GM12878 (cell line): ENCODE measurements around the gene STEAP2. TPM values are rescaled to one million over a fixed set of nuclear protein-coding genes. Genes with fewer than 3 reads are reported as not detected.

Source experiments
- DPF2 ChIP-seq: fragments of 450-650 bp; IDR thresholded peaks from 2 replicates; pipeline ENCODE4 v1.6.1; 2017; ENCODE audit warnings: mild to moderate bottlenecking
- EED ChIP-seq: sonication (generic); IDR thresholded peaks from 2 replicates; pipeline ENCODE4 v1.6.1; 2016; ENCODE audit warnings: antibody characterized with exemption, low read depth
- ETV6 ChIP-seq, 2 experiments: fragments of 450-650 bp in 1 of 2; IDR thresholded peaks in 1 of 2; conservative IDR thresholded peaks in 1 of 2; 2 replicates each; pipeline ENCODE4 v1.6.1; 2014; ENCODE audit warnings: antibody characterized with exemption in 1 of 2, borderline replicate concordance in 1 of 2, low read depth in 1 of 2, mild to moderate bottlenecking in 1 of 2, moderate library complexity in 1 of 2
- JUND ChIP-seq: IDR thresholded peaks from 2 replicates; pipeline ENCODE4 v1.6.1; 2012; ENCODE audit warnings: low read depth, mild to moderate bottlenecking, low read length, improper control_type of control experiment, moderate library complexity
- KDM1A ChIP-seq: fragments of 200-600 bp; sonication (generic); IDR thresholded peaks from 2 replicates; pipeline ENCODE4 v1.6.1; 2016; ENCODE audit warnings: borderline replicate concordance
- NBN ChIP-seq: fragments of 450-650 bp; IDR thresholded peaks from 2 replicates; pipeline ENCODE4 v1.6.1; 2016
- NR2C1 ChIP-seq: fragments of 450-650 bp; IDR thresholded peaks from 2 replicates; pipeline ENCODE4 v1.6.1; 2017; ENCODE audit warnings: antibody characterized with exemption, mild to moderate bottlenecking, moderate library complexity
- NR2F1 ChIP-seq: fragments of 450-650 bp; conservative IDR thresholded peaks from 2 replicates; pipeline ENCODE4 v1.6.1; 2017; ENCODE audit warnings: mild to moderate bottlenecking
- PAX5 ChIP-seq: IDR thresholded peaks from 2 replicates; pipeline ENCODE4 v1.6.1; 2011; ENCODE audit warnings: low read depth, low read length, borderline replicate concordance
- RB1 ChIP-seq: fragments of 450-650 bp; formaldehyde crosslinking; IDR thresholded peaks from 2 replicates; pipeline ENCODE4 v1.6.1; 2017; ENCODE audit warnings: mild to moderate bottlenecking, borderline replicate concordance
- RFX5 ChIP-seq: IDR thresholded peaks from 2 replicates; pipeline ENCODE4 v1.6.1; 2011; ENCODE audit warnings: low read depth, low read length, improper control_type of control experiment
- SMAD5 ChIP-seq: IDR thresholded peaks from 2 replicates; pipeline ENCODE4 v1.6.1; 2016; ENCODE audit warnings: antibody characterized with exemption, low read depth
- SRF ChIP-seq, 2 experiments: IDR thresholded peaks; 2 replicates each; pipeline ENCODE4 v1.6.1; 2011; ENCODE audit warnings: low read depth in 2 of 2, low read length in 2 of 2, mild to moderate bottlenecking in 1 of 2, moderate library complexity in 1 of 2
- SUZ12 ChIP-seq: fragments of 200-600 bp; sonication (generic); IDR thresholded peaks from one replicate; pipeline ENCODE4 v1.6.1; 2018; ENCODE audit warnings: antibody characterized with exemption, mild to moderate bottlenecking; ENCODE audit not compliant: unreplicated experiment
- TARDBP ChIP-seq: IDR thresholded peaks from 2 replicates; pipeline ENCODE4 v1.6.1; 2016; ENCODE audit warnings: borderline replicate concordance
- ZNF384 ChIP-seq: IDR thresholded peaks from 2 replicates; pipeline ENCODE4 v1.6.1; 2012; ENCODE audit warnings: low read depth, mild to moderate bottlenecking, low read length, improper control_type of control experiment, borderline replicate concordance
- polyA plus RNA-seq, 11 experiments: library from polyadenylated mRNA; depleted of rRNA in 4 of 11; unstranded in 6 of 11; stranded (reverse) in 5 of 11; fragments of >200 nt; fragmentation: Nextera tagmentation in 4 of 11; fragmentation: Illumina TruSeq in 1 of 11; extraction: Ambion mirVana in 4 of 11; extraction: Trizol in 1 of 11; gene quantifications; 1 replicate in 1 of 11; 2 replicates in 10 of 11; pipeline versions ENCODE4 v1.2.1 to v1.2.3, GENCODE V29; 2011 to 2016; ENCODE audit warnings: inconsistent platforms in 2 of 11, missing spikeins in 2 of 11, low read depth in 1 of 11
- total RNA-seq, 4 experiments: library from RNA; depleted of rRNA in 3 of 4; stranded (reverse); fragments of >200 nt in 3 of 4; fragmentation: Illumina TruSeq in 1 of 4; extraction: Trizol in 1 of 4; gene quantifications; 2 replicates each; pipeline versions ENCODE4 v1.2.1 to v1.2.3, GENCODE V29; 2013 to 2021
- TF ChIP-seq, protein P1 (sequence below): IDR thresholded peaks from 2 replicates; pipeline ENCODE4 v1.6.1; 2011; ENCODE audit warnings: borderline replicate concordance, low read depth, mild to moderate bottlenecking, moderate library complexity, low read length; ENCODE audit not compliant: insufficient read depth, poor library complexity, severe bottlenecking
- TF ChIP-seq, protein P2 (sequence below): fragments of 450-650 bp; IDR thresholded peaks from 2 replicates; pipeline ENCODE4 v1.6.1; 2017; ENCODE audit warnings: low read depth, mild to moderate bottlenecking, moderate library complexity
- TF ChIP-seq, protein P3 (sequence below): fragments of 450-650 bp; IDR thresholded peaks from 2 replicates; pipeline ENCODE4 v1.6.1; 2014; ENCODE audit warnings: mild to moderate bottlenecking
- TF ChIP-seq, protein P4 (sequence below): fragments of 450-650 bp; IDR thresholded peaks from 2 replicates; pipeline ENCODE4 v1.6.1; 2017; ENCODE audit warnings: mild to moderate bottlenecking, low read depth, inconsistent platforms; ENCODE audit not compliant: poor library complexity, severe bottlenecking
- TF ChIP-seq, protein P5 (sequence below): fragments of 450-650 bp; IDR thresholded peaks from 2 replicates; pipeline ENCODE4 v1.6.1; 2017; ENCODE audit warnings: antibody characterized with exemption, mild to moderate bottlenecking, moderate library complexity

STEAP2 gene
- total and polyA plus RNA-seq, 10 of the 15 experiments (the other 5 are each of a cell fraction or from before 2014, with no cell fraction given): 0.64 to 17.6 (median 1.8) TPM

DNA sequence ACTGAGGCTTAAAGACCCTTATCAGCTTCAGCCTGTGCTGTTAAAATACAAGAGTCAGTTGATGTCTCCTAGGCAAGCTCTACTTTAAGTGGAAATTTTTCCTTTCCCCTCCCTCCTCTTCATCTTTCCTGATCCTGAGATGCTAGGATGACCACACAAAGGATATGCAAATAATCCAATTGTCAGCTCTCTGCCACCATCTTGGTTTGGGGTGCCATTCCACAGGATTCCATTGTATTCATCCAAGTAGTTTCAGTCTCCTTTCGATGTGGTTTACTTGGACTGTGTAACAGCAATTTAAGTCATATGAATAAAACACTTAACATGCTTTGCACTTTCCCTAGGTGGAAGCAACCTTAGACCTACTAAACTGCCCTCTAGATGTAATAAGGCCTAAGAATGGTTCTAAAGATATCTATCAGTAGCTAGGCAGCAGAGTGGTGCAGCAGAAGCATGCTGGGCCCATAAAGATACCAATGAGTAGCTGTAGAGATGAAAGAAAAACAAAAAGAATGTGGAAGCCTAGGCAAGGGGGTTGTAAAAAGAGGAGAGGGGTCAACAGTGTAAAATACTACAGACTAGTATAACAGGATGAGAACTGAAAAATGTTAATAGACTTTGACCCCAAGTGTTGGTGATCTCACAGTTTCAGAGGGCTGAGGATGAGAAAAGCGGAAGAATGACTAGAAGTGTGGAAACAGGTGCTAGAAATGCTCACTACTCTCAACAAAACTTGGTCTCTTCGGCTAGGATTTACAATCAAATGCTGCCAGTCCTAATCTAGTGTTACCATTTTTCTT is 31.0 kb downstream of the STEAP2 start (continued):
- TF ChIP-seq PAX5: no peak
- TF ChIP-seq, protein P1, sequence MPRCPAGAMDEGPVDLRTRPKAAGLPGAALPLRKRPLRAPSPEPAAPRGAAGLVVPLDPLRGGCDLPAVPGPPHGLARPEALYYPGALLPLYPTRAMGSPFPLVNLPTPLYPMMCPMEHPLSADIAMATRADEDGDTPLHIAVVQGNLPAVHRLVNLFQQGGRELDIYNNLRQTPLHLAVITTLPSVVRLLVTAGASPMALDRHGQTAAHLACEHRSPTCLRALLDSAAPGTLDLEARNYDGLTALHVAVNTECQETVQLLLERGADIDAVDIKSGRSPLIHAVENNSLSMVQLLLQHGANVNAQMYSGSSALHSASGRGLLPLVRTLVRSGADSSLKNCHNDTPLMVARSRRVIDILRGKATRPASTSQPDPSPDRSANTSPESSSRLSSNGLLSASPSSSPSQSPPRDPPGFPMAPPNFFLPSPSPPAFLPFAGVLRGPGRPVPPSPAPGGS: peak; percentile 32
- peak; percentile 40; the same call in 1 of the 2 replicates for TF ChIP-seq EED
- no peak for TF ChIP-seq KDM1A
- TF ChIP-seq, protein P2, sequence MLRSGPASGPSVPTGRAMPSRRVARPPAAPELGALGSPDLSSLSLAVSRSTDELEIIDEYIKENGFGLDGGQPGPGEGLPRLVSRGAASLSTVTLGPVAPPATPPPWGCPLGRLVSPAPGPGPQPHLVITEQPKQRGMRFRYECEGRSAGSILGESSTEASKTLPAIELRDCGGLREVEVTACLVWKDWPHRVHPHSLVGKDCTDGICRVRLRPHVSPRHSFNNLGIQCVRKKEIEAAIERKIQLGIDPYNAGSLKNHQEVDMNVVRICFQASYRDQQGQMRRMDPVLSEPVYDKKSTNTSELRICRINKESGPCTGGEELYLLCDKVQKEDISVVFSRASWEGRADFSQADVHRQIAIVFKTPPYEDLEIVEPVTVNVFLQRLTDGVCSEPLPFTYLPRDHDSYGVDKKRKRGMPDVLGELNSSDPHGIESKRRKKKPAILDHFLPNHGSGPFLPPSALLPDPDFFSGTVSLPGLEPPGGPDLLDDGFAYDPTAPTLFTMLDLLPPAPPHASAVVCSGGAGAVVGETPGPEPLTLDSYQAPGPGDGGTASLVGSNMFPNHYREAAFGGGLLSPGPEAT: peak; percentile 89
- TF ChIP-seq, protein P3, sequence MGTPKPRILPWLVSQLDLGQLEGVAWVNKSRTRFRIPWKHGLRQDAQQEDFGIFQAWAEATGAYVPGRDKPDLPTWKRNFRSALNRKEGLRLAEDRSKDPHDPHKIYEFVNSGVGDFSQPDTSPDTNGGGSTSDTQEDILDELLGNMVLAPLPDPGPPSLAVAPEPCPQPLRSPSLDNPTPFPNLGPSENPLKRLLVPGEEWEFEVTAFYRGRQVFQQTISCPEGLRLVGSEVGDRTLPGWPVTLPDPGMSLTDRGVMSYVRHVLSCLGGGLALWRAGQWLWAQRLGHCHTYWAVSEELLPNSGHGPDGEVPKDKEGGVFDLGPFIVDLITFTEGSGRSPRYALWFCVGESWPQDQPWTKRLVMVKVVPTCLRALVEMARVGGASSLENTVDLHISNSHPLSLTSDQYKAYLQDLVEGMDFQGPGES: no peak
- peak; percentile 98 for TF ChIP-seq DPF2
- TF ChIP-seq RFX5: no peak
- no peak for TF ChIP-seq SRF (IDR thresholded peaks at IDR 0.05; ENCODE audit: low read depth in 2 of 2, low read length in 2 of 2)
- no peak for TF ChIP-seq SUZ12
- peak; percentile 93 for TF ChIP-seq NR2F1
- TF ChIP-seq NBN: peak; percentile 94
- no peak for TF ChIP-seq TARDBP
- TF ChIP-seq, protein P4, sequence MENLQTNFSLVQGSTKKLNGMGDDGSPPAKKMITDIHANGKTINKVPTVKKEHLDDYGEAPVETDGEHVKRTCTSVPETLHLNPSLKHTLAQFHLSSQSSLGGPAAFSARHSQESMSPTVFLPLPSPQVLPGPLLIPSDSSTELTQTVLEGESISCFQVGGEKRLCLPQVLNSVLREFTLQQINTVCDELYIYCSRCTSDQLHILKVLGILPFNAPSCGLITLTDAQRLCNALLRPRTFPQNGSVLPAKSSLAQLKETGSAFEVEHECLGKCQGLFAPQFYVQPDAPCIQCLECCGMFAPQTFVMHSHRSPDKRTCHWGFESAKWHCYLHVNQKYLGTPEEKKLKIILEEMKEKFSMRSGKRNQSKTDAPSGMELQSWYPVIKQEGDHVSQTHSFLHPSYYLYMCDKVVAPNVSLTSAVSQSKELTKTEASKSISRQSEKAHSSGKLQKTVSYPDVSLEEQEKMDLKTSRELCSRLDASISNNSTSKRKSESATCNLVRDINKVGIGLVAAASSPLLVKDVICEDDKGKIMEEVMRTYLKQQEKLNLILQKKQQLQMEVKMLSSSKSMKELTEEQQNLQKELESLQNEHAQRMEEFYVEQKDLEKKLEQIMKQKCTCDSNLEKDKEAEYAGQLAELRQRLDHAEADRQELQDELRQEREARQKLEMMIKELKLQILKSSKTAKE: peak; percentile 76
- no peak for TF ChIP-seq ETV6 (conservative IDR thresholded peaks at IDR 0.05 in 1 of 2, IDR thresholded peaks at IDR 0.05 in 1 of 2; ENCODE audit: borderline replicate concordance in 1 of 2, low read depth in 1 of 2)
- TF ChIP-seq NR2C1: peak; percentile 74
- TF ChIP-seq ZNF384: no peak
- TF ChIP-seq, protein P5, sequence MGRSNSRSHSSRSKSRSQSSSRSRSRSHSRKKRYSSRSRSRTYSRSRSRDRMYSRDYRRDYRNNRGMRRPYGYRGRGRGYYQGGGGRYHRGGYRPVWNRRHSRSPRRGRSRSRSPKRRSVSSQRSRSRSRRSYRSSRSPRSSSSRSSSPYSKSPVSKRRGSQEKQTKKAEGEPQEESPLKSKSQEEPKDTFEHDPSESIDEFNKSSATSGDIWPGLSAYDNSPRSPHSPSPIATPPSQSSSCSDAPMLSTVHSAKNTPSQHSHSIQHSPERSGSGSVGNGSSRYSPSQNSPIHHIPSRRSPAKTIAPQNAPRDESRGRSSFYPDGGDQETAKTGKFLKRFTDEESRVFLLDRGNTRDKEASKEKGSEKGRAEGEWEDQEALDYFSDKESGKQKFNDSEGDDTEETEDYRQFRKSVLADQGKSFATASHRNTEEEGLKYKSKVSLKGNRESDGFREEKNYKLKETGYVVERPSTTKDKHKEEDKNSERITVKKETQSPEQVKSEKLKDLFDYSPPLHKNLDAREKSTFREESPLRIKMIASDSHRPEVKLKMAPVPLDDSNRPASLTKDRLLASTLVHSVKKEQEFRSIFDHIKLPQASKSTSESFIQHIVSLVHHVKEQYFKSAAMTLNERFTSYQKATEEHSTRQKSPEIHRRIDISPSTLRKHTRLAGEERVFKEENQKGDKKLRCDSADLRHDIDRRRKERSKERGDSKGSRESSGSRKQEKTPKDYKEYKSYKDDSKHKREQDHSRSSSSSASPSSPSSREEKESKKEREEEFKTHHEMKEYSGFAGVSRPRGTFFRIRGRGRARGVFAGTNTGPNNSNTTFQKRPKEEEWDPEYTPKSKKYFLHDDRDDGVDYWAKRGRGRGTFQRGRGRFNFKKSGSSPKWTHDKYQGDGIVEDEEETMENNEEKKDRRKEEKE: no peak
- peak; percentile 65; the same call in 1 of the 2 replicates for TF ChIP-seq JUND
- TF ChIP-seq SMAD5: no peak
- TF ChIP-seq RB1: no peak
